Measurements from ENCODE around the gene ERBB2. TPM values are rescaled to one million over a fixed set of nuclear protein-coding genes. Genes with fewer than 3 reads are reported as not detected.

Gene ERBB2
- total and polyA plus RNA-seq, 2 of the 13 experiments (the other 11 are each of a cell fraction or from before 2014, with no cell fraction given), result 57.7 to 64.1 TPM

DNA sequence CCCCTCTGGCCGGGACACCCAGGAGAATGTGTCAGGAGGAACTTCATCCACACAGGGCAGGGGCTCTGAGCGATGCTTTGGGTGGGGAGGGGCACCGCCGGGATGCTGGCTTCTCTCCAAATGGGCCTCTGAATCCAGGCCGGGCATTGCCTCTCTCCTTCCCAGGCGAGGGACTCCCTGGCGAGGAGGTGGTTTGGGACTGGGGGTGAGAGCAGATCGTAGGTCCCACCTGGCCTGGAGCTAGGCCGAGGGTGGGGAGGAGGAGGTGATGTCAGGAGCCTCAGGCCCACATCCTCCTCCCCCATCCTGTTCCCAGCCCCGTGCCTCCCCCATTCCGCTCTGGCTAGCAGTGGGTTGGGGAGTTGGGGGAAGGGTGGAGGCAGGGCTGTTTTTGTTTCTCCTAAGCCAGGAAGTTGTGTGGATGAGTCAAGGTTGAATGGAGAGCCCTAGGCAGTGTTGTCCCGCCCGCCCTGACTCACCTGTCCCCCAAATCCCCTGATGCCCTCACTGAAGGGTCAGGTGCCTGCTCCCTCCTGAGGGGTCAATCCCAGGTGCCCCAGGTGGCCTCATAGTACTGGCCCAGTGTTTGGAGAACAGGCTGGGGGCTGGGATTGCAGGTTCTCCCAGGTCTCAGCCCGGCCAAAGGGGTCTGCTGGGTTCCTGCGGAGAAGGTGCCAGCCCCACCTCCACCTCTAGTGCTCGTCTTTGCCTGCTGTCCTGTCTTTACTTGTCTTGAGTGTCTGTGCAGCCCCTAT is 40.7 kb downstream of the ERBB2 start (continued):
- no peak; the same call in 1 of the 2 replicates for TF ChIP-seq MXD4 (CRISPR knock-in tag; IDR thresholded peaks at IDR 0.05)
- no peak for TF ChIP-seq REXO4 (CRISPR knock-in tag; IDR thresholded peaks at IDR 0.05; ENCODE audit: borderline replicate concordance)
- TF ChIP-seq, protein P1, sequence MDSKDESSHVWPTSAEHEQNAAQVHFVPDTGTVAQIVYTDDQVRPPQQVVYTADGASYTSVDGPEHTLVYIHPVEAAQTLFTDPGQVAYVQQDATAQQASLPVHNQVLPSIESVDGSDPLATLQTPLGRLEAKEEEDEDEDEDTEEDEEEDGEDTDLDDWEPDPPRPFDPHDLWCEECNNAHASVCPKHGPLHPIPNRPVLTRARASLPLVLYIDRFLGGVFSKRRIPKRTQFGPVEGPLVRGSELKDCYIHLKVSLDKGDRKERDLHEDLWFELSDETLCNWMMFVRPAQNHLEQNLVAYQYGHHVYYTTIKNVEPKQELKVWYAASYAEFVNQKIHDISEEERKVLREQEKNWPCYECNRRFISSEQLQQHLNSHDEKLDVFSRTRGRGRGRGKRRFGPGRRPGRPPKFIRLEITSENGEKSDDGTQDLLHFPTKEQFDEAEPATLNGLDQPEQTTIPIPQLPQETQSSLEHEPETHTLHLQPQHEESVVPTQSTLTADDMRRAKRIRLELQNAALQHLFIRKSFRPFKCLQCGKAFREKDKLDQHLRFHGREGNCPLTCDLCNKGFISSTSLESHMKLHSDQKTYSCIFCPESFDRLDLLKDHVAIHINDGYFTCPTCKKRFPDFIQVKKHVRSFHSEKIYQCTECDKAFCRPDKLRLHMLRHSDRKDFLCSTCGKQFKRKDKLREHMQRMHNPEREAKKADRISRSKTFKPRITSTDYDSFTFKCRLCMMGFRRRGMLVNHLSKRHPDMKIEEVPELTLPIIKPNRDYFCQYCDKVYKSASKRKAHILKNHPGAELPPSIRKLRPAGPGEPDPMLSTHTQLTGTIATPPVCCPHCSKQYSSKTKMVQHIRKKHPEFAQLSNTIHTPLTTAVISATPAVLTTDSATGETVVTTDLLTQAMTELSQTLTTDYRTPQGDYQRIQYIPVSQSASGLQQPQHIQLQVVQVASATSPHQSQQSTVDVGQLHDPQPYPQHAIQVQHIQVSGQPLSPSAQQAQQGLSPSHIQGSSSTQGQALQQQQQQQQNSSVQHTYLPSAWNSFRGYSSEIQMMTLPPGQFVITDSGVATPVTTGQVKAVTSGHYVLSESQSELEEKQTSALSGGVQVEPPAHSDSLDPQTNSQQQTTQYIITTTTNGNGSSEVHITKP (CRISPR knock-in tag; IDR thresholded peaks at IDR 0.05; ENCODE audit: low read depth), result peak; percentile 71; the same call in 1 of the 2 replicates
- peak; percentile 97 for TF ChIP-seq PRPF4 (IDR thresholded peaks at IDR 0.05; ENCODE audit: low read depth, low read length, poor library complexity, severe bottlenecking)
- TF ChIP-seq NR2F6 (IDR thresholded peaks at IDR 0.05), result peak; percentile 31
- peak; percentile 83 for TF ChIP-seq NR2F6 (CRISPR knock-in tag; IDR thresholded peaks at IDR 0.05)
- TF ChIP-seq, protein P2, sequence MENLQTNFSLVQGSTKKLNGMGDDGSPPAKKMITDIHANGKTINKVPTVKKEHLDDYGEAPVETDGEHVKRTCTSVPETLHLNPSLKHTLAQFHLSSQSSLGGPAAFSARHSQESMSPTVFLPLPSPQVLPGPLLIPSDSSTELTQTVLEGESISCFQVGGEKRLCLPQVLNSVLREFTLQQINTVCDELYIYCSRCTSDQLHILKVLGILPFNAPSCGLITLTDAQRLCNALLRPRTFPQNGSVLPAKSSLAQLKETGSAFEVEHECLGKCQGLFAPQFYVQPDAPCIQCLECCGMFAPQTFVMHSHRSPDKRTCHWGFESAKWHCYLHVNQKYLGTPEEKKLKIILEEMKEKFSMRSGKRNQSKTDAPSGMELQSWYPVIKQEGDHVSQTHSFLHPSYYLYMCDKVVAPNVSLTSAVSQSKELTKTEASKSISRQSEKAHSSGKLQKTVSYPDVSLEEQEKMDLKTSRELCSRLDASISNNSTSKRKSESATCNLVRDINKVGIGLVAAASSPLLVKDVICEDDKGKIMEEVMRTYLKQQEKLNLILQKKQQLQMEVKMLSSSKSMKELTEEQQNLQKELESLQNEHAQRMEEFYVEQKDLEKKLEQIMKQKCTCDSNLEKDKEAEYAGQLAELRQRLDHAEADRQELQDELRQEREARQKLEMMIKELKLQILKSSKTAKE (CRISPR knock-in tag; IDR thresholded peaks at IDR 0.05; ENCODE audit: borderline replicate concordance), result peak; percentile 89
- TF ChIP-seq HDAC1 (CRISPR knock-in tag; IDR thresholded peaks at IDR 0.05), result peak; percentile 81
- TF ChIP-seq, protein P3, sequence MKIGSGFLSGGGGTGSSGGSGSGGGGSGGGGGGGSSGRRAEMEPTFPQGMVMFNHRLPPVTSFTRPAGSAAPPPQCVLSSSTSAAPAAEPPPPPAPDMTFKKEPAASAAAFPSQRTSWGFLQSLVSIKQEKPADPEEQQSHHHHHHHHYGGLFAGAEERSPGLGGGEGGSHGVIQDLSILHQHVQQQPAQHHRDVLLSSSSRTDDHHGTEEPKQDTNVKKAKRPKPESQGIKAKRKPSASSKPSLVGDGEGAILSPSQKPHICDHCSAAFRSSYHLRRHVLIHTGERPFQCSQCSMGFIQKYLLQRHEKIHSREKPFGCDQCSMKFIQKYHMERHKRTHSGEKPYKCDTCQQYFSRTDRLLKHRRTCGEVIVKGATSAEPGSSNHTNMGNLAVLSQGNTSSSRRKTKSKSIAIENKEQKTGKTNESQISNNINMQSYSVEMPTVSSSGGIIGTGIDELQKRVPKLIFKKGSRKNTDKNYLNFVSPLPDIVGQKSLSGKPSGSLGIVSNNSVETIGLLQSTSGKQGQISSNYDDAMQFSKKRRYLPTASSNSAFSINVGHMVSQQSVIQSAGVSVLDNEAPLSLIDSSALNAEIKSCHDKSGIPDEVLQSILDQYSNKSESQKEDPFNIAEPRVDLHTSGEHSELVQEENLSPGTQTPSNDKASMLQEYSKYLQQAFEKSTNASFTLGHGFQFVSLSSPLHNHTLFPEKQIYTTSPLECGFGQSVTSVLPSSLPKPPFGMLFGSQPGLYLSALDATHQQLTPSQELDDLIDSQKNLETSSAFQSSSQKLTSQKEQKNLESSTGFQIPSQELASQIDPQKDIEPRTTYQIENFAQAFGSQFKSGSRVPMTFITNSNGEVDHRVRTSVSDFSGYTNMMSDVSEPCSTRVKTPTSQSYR (CRISPR knock-in tag; IDR thresholded peaks at IDR 0.05; ENCODE audit: borderline replicate concordance), result peak; percentile 98
- TF ChIP-seq ZNF567 (CRISPR knock-in tag; IDR thresholded peaks at IDR 0.05; ENCODE audit: borderline replicate concordance), result no peak
- no peak for TF ChIP-seq CCDC6 (CRISPR knock-in tag; IDR thresholded peaks at IDR 0.05)
- 0 out of 2 replicates have a peak, but pooled peaks have one; percentile 40 for TF ChIP-seq SRY (CRISPR knock-in tag; IDR thresholded peaks at IDR 0.05)
- TF ChIP-seq ZFX (CRISPR knock-in tag; IDR thresholded peaks at IDR 0.05; ENCODE audit: low read depth), result peak; percentile 85
- 0 out of 2 replicates have a peak, but pooled peaks have one; percentile 12 for TF ChIP-seq MIER2 (CRISPR knock-in tag; IDR thresholded peaks at IDR 0.05)
- no peak for TF ChIP-seq ZNF20 (CRISPR knock-in tag; IDR thresholded peaks at IDR 0.05)
